Prostate gland (tissue), 2 donors: Measurements from ENCODE around the gene GPR61.

ENCODE experiments used
- CTCF ChIP-seq, 4 experiments: fragments of 200-600 bp in 2 of 4; fragments of 450-650 bp in 2 of 4; sonication (generic) in 2 of 4; IDR thresholded peaks; 1 replicate in 3 of 4; 2 replicates in 1 of 4; pipeline ENCODE4 v1.5.1; 2016 to 2019; ENCODE audit warnings: antibody characterized with exemption in 4 of 4, mild to moderate bottlenecking in 2 of 4, moderate library complexity in 2 of 4
- POLR2A ChIP-seq: fragments of 450-650 bp; IDR thresholded peaks from one replicate; pipeline ENCODE4 v1.6.1; 2016; ENCODE audit warnings: antibody characterized with exemption, mild to moderate bottlenecking
- POLR2AphosphoS5 ChIP-seq: sonication (generic); formaldehyde crosslinking; IDR thresholded peaks from one replicate; pipeline ENCODE4 v1.6.1; 2017; ENCODE audit warnings: antibody characterized with exemption

DNA sequence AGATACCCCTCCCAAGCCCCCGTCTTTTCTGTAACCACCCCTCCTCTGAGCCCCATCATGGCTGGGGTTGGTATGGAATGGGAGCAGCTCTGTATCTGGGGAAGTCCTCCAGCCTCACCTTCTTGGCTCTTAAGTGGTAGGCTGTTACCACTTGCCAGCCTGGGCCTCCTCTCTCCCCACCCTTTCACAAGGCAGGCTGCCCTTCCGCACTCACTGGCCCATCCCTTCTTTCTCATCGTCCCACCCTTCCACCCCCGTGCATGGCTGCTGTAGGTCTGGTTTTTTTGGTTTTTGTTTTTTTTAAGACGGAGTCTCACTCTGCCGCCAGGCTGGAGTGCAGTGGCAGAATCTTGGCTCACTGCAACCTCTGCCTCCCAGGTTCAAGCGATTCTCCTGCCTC is 40.6 kb upstream of the GPR61 start:
- TF ChIP-seq CTCF (IDR thresholded peaks at IDR 0.05) (no peak), POLR2AphosphoS5 (no peak), POLR2A (no peak)
